OCI-LY7 (cell line): ENCODE results near the gene WDR7. TPM values are rescaled to one million over a fixed set of nuclear protein-coding genes. Genes with fewer than 3 reads are reported as not detected.

Source experiments
- BruUV-seq: library from RNA; stranded (reverse); fragments of 400-500 nt; replicated peaks from 2 replicates; lab custom pipeline; 2021; lab: Mats Ljungman, UMichigan
- CTCF ChIA-PET: fragments of 300-600 bp; sonication (Branson Sonifier 250); formaldehyde crosslinking; loops from one replicate; lab custom pipeline; 2022; ENCODE audit warnings: antibody characterized with exemption; ENCODE audit not compliant: unreplicated experiment; lab: Charles Lee
- POLR2A ChIA-PET: fragments of 300-600 bp; sonication (Branson Sonifier 250); formaldehyde crosslinking; loops from one replicate; lab custom pipeline; 2022; ENCODE audit warnings: antibody characterized with exemption; lab: Charles Lee
- DNase-seq: peaks from one replicate; pipeline ENCODE4 v3.0.0-alpha.2; 2015; ENCODE audit warnings: low spot score
- H2AFZ ChIP-seq: fragments of 200-600 bp; sonication (generic), shearing (Covaris generic); 2 replicates; pipeline ENCODE4 v1.6.1; 2014; ENCODE audit warnings: mild to moderate bottlenecking, antibody characterized with exemption, low read length, moderate library complexity
- H3K27ac ChIP-seq: fragments of 200-600 bp; sonication (generic); 2 replicates; pipeline ENCODE4 v1.5.1; 2014; ENCODE audit warnings: mixed run types, low read depth, mild to moderate bottlenecking, moderate library complexity, low read length, inconsistent platforms; ENCODE audit not compliant: poor library complexity, severe bottlenecking
- H3K36me3 ChIP-seq: fragments of 200-600 bp; sonication (generic); 2 replicates; pipeline ENCODE4 v1.6.1; 2014; ENCODE audit warnings: mild to moderate bottlenecking, antibody characterized with exemption, low read length, moderate library complexity, mixed read lengths; ENCODE audit not compliant: insufficient read depth
- H3K4me1 ChIP-seq: fragments of 200-600 bp; sonication (generic); 2 replicates; pipeline ENCODE4 v1.5.1; 2014; ENCODE audit warnings: mild to moderate bottlenecking, low read length; ENCODE audit not compliant: insufficient read depth, poor library complexity, severe bottlenecking
- H3K4me2 ChIP-seq: fragments of 200-600 bp; sonication (generic); 2 replicates; pipeline ENCODE4 v1.6.1; 2014; ENCODE audit warnings: mild to moderate bottlenecking, low read length
- H3K4me3 ChIP-seq: fragments of 200-600 bp; sonication (generic); 2 replicates; pipeline ENCODE4 v1.5.1; 2014; ENCODE audit warnings: mild to moderate bottlenecking, low read depth, low read length; ENCODE audit not compliant: poor library complexity, severe bottlenecking
- H3K79me2 ChIP-seq: fragments of 200-600 bp; sonication (generic); 2 replicates; pipeline ENCODE4 v1.6.1; 2016; ENCODE audit warnings: low read depth, mild to moderate bottlenecking, low read length, moderate library complexity, mixed read lengths; ENCODE audit not compliant: insufficient read depth
- H3K9me2 ChIP-seq: fragments of 200-600 bp; sonication (generic); 2 replicates; pipeline ENCODE4 v1.6.1; 2016; ENCODE audit warnings: mild to moderate bottlenecking, low read length, mixed read lengths; ENCODE audit not compliant: insufficient read depth
- H3K9me3 ChIP-seq: fragments of 200-600 bp; sonication (generic); 2 replicates; pipeline ENCODE4 v1.6.1; 2014; ENCODE audit warnings: mild to moderate bottlenecking, mixed run types, low read length, mixed read lengths
- H4K20me1 ChIP-seq: fragments of 200-600 bp; sonication (generic); 2 replicates; pipeline ENCODE4 v1.6.1; 2014; ENCODE audit warnings: mild to moderate bottlenecking, antibody characterized with exemption, low read length, moderate library complexity, mixed read lengths; ENCODE audit not compliant: insufficient read depth
- EZH2phosphoT487 ChIP-seq: fragments of 200-600 bp; sonication (generic); IDR thresholded peaks from 2 replicates; pipeline ENCODE4 v1.6.1; 2018; ENCODE audit warnings: low read depth, borderline replicate concordance, mild to moderate bottlenecking, mixed run types, antibody characterized with exemption, low read length, moderate library complexity, mixed read lengths
- intact Hi-C: fragments of 100-400 bp; cut with micrococcal nuclease; formaldehyde crosslinking; loops from one replicate; pipeline ENCODE4 v1.10.0; 2022; ENCODE audit not compliant: unreplicated experiment
- total RNA-seq, 2 experiments: library from RNA; depleted of rRNA in 1 of 2; stranded (reverse); fragments of >200 nt in 1 of 2; shearing (Covaris generic) in 1 of 2; gene quantifications; 2 replicates each; pipeline ENCODE4 v1.2.3, GENCODE V29; 2014 to 2022
- TF ChIP-seq, protein P1 (sequence below): fragments of 200-600 bp; sonication (generic); conservative IDR thresholded peaks from 2 replicates; pipeline ENCODE4 v1.5.1; 2014; ENCODE audit warnings: mild to moderate bottlenecking, antibody characterized with exemption, low read length, moderate library complexity, mixed read lengths

The WDR7 gene
- total RNA-seq, 2 experiments from 2014 or later = 13.2 to 17.1 TPM

DNA sequence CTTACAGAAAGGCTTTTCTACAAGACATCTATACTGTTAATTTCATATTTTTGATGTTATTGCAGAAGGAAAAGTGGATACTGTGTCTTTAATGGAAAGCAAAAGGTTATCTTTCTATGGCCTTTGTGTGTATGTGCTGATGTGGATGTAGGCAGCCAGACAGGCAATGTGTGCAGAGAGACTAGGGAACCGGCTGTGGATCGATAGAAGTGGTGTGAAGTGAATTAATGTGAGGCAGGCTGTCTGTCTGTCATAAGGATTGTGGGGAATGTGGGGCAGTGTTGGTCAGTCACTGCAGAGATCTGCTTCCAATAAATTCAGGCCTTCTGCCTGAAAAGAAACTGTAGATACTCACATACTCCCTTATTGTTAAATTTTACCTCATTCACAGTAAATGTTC, 156.7 kb downstream of the WDR7 start:
- CTCF ChIA-PET = interaction anchor here (0.6 kb wide), 1 partner anchor 1236 kb away, joined by 3 read pairs; no protein-coding TSS in a partner anchor
- POLR2A ChIA-PET = no interaction called here
- intact Hi-C loops = no loop called here

DNA sequence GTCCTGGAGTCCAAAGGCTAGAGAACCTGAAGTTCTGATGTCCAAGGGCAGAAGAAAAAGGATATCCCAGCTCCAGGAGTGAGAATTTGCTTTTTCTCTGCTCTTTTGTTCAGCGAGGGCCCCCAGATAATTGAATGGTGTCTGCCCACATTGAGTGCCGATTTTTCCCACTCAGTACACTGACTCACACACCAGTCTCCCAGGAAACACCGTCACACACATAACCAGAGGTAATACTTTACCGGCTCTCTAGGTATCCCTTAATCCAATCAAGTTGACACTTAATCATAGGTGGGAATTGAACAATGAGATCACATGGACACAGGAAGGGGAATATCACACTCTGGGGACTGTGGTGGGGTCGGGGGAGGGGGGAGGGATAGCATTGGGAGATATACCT, 161.5 kb downstream of the WDR7 start:
- Histone ChIP-seq H3K9me3 (no peaks in the 10 kb centered on the region), H3K4me1 (no peaks in the 10 kb centered on the region), H3K4me3 (no peak overlapping the region), H3K79me2 (no peaks in the 10 kb centered on the region), H2AFZ (no peak overlapping the region), H3K9me2 (no peaks in the 10 kb centered on the region), H3K27ac (no peak overlapping the region), H3K36me3 (no peaks in the 10 kb centered on the region), H4K20me1 (no peaks in the 10 kb centered on the region), H3K4me2 (no peak overlapping the region)
- no TSS peak for BruUV-seq
- ChIA-PET POLR2A (no interaction called here), CTCF (no interaction called here)
- intact Hi-C loops = no loop called here
- TF ChIP-seq, protein P1, sequence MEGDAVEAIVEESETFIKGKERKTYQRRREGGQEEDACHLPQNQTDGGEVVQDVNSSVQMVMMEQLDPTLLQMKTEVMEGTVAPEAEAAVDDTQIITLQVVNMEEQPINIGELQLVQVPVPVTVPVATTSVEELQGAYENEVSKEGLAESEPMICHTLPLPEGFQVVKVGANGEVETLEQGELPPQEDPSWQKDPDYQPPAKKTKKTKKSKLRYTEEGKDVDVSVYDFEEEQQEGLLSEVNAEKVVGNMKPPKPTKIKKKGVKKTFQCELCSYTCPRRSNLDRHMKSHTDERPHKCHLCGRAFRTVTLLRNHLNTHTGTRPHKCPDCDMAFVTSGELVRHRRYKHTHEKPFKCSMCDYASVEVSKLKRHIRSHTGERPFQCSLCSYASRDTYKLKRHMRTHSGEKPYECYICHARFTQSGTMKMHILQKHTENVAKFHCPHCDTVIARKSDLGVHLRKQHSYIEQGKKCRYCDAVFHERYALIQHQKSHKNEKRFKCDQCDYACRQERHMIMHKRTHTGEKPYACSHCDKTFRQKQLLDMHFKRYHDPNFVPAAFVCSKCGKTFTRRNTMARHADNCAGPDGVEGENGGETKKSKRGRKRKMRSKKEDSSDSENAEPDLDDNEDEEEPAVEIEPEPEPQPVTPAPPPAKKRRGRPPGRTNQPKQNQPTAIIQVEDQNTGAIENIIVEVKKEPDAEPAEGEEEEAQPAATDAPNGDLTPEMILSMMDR = no peak
- no peak for TF ChIP-seq EZH2phosphoT487
- DNase-seq = no peak

More for the DNA sequence above, 156.7 kb downstream of the WDR7 start:
- Histone ChIP-seq H3K4me2 (no peak overlapping the region), H4K20me1 (no peaks in the 10 kb centered on the region), H3K4me1 (no peaks in the 10 kb centered on the region), H3K9me2 (no peaks in the 10 kb centered on the region), H3K79me2 (no peaks in the 10 kb centered on the region), H2AFZ (no peak overlapping the region), H3K9me3 (no peaks in the 10 kb centered on the region), H3K4me3 (no peak overlapping the region), H3K27ac (no peak overlapping the region), H3K36me3 (no peaks in the 10 kb centered on the region)
- no peak for DNase-seq
- no TSS peak for BruUV-seq
- TF ChIP-seq EZH2phosphoT487 = no peak
- TF ChIP-seq, protein P1 = no peak

DNA sequence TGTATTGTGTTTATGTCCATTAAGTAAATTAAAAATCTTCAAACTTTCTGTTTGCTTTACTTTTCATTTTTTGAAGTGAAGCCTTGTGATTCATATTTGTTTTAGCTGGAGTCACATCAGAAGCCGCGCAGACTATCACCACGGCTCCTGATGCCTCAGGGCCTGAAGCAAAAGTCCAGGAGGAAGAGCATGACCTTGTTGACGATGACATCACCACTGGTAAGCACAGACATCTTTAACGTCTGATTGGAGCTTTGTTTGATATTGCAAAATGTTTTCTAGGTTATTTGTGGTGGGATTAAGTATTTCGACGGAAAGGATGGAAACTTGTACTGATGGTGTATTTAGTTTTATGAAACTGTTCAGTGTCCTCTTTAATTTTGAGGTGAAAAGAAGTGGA, 164.8 kb downstream of the WDR7 start:
- Histone ChIP-seq H3K9me2 (no peaks in the 10 kb centered on the region), H4K20me1 (no peaks in the 10 kb centered on the region), H3K4me1 (no peaks in the 10 kb centered on the region), H3K4me2 (no peak overlapping the region), H3K27ac (no peak overlapping the region), H2AFZ (no peak overlapping the region), H3K9me3 (no peaks in the 10 kb centered on the region), H3K4me3 (no peak overlapping the region), H3K36me3 (no peaks in the 10 kb centered on the region), H3K79me2 (no peaks in the 10 kb centered on the region)
- POLR2A ChIA-PET = interaction anchor here (0.7 kb wide), 1 partner anchor 1733 kb away, joined by 3 read pairs; no protein-coding TSS in a partner anchor
- CTCF ChIA-PET = no interaction called here
- no TSS peak for BruUV-seq
- TF ChIP-seq EZH2phosphoT487 = no peak
- TF ChIP-seq, protein P1 = no peak
- no peak for DNase-seq
- intact Hi-C loops = no loop called here
